ENCODE data around the gene MATN3. TPM values are rescaled to one million over a fixed set of nuclear protein-coding genes. Genes with fewer than 3 reads are reported as not detected.
A peak's percentile ranks its signal among the peaks of the same experiment; 100 is the strongest.

The MATN3 gene
- total RNA-seq, 1 experiment from 2014 or later: 3.6 TPM

- Histone ChIP-seq H3K4me3 (ENCODE audit: insufficient read depth, low read depth, low read length) (no peak overlapping the region), H3K27me3 (ENCODE audit: control insufficient read depth, insufficient read depth, low read length) (no peaks in the 10 kb centered on the region), H3K36me3 (replicated peaks; ENCODE audit: control insufficient read depth, insufficient read depth, low read length) (no peaks in the 10 kb centered on the region)
- no peak for DNase-seq
These were observed 11.1 kb downstream of the MATN3 start for GRCh38 chr2:20001361-20001863.

- Histone ChIP-seq H3K27me3 (ENCODE audit: control insufficient read depth, insufficient read depth, low read length) (no peaks in the 10 kb centered on the region), H3K36me3 (replicated peaks; ENCODE audit: control insufficient read depth, insufficient read depth, low read length) (no peaks in the 10 kb centered on the region), H3K4me3 (ENCODE audit: insufficient read depth, low read depth, low read length) (no peak overlapping the region)
- DNase-seq: no peak
These were observed 18.7 kb downstream of the MATN3 start for GRCh38 chr2:19993731-19994130.

DNA sequence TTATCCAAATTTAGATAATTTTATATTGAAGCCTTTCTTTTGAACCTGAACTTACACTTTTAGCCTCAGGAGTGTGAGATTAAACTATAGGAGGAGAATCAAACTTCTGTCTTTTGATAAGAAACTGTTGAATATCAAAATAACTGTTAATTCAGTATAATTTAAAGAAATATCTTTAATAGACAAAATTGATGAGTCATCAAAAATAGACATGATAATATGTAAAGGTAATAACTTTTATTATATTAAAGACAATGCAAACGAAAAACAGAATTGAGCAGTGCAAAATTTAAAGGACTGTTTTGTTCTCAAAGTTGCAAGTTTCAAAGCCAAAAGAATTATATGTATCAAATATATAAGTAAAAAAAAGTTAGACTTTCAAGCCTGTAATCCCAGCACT is 20.6 kb downstream of the MATN3 start:
- H3K27me3 ChIP-seq (ENCODE audit: control insufficient read depth, insufficient read depth, low read length): no peaks in the 10 kb centered on the region
- DNase-seq: no peak
- no peaks in the 10 kb centered on the region for H3K36me3 ChIP-seq (replicated peaks; ENCODE audit: control insufficient read depth, insufficient read depth, low read length)
- H3K4me3 ChIP-seq (ENCODE audit: insufficient read depth, low read depth, low read length): no peak overlapping the region

GRCh38 chr2:19990416-19990728 is 22.1 kb downstream of the MATN3 start:
- DNase-seq: no peak
- H3K36me3 ChIP-seq (replicated peaks; ENCODE audit: control insufficient read depth, insufficient read depth, low read length): no peaks in the 10 kb centered on the region
- H3K27me3 ChIP-seq (ENCODE audit: control insufficient read depth, insufficient read depth, low read length): no peaks in the 10 kb centered on the region
- H3K4me3 ChIP-seq (ENCODE audit: insufficient read depth, low read depth, low read length): peak overlapping the region; percentile 88

DNA sequence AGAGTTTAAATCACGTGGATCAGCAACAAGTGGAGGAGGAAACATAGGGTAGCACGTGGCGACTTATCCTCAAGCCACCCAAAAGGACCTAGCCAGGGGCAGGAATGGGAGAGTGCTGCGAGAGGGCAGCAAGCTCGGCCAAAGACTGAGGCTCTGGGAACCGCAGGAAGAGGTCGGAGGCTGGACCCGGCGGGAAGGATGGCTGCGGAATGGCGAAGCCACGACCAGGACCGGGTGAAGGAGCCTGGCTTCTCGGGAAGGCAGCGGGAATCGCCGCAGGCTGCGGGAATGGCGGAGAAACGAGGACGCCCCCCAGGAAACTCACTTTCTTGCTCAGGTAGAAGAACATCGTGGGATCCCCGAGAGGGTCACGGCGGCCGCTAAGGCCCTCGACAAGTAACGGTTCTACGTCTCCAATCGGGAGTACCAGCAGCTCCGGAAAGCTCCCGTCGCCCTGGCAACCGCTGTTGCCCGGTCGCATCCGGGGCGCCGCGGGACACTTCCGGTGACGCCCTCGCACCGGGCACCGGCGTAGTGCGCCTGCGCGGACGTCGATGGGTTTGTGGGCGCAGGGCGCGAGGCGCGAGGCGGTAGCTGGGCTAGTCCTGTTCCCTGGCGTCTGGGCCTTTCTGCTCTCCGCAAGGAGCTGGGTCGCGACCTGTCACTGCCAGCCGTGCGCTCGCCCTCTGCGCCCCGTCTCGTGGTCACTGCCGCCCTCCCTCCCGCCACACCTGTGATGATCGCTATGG is 22.6 kb downstream of the MATN3 start, which contains the start of gene WDR35:
Gene WDR35, minus strand, starts transcription at position 439 of the 749 bp plus-strand sequence. Its CDS starts 90 bp downstream, at position 349.
- Histone ChIP-seq H3K27me3 (ENCODE audit: control insufficient read depth, insufficient read depth, low read length) (no peaks in the 10 kb centered on the region), H3K36me3 (replicated peaks; ENCODE audit: control insufficient read depth, insufficient read depth, low read length) (no peaks in the 10 kb centered on the region; the same call in 1 of the 2 replicates), H3K4me3 (ENCODE audit: insufficient read depth, low read depth, low read length) (peak within 1 kb of the TSS; percentile 88)
- DNase-seq: peak; percentile 96

- Histone ChIP-seq H3K27me3 (ENCODE audit: control insufficient read depth, insufficient read depth, low read length) (no peaks in the 10 kb centered on the region), H3K4me3 (ENCODE audit: insufficient read depth, low read depth, low read length) (peak overlapping the region; percentile 88), H3K36me3 (replicated peaks; ENCODE audit: control insufficient read depth, insufficient read depth, low read length) (no peaks in the 10 kb centered on the region; the same call in 1 of the 2 replicates)
- no peak for DNase-seq
These were observed 23.2 kb downstream of the MATN3 start for GRCh38 chr2:19989342-19989666.

- no peak overlapping the region; the same call in none of the 2 replicates for H3K4me3 ChIP-seq (ENCODE audit: insufficient read depth, low read depth, low read length)
- no peaks in the 10 kb centered on the region; the same call in 1 of the 2 replicates for H3K36me3 ChIP-seq (replicated peaks; ENCODE audit: control insufficient read depth, insufficient read depth, low read length)
- no peaks in the 10 kb centered on the region for H3K27me3 ChIP-seq (ENCODE audit: control insufficient read depth, insufficient read depth, low read length)
- DNase-seq: no peak
These were observed 23.9 kb downstream of the MATN3 start for GRCh38 chr2:19988600-19988999.

DNA sequence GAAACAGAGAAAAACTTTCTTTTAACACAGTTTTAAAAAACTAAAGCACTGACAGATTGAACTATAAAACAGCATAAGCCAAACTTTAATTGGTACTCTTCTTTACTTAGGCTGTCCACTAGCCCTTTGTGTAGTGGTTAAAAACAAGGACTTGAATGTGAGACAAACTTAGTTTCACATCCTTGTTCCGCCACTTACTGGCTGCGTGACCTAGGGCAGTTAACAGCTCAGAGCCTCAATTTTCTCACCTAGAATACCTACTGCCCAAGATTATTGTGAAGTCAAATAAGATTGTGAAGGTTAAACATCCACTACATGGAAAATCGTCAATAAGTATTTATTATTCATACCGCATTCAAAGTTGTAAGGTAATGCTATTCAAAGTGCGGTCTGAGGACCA is 24.5 kb downstream of the MATN3 start:
- Histone ChIP-seq H3K4me3 (ENCODE audit: insufficient read depth, low read depth, low read length) (no peak overlapping the region), H3K27me3 (ENCODE audit: control insufficient read depth, insufficient read depth, low read length) (no peaks in the 10 kb centered on the region), H3K36me3 (replicated peaks; ENCODE audit: control insufficient read depth, insufficient read depth, low read length) (no peaks in the 10 kb centered on the region; the same call in 1 of the 2 replicates)
- DNase-seq: no peak

GRCh38 chr2:19982268-19982667 is 30.2 kb downstream of the MATN3 start:
- DNase-seq: no peak

GRCh38 chr2:19979932-19980331 is 32.5 kb downstream of the MATN3 start:
- peaks cover 3% of the 10 kb centered on the region for H3K36me3 ChIP-seq (replicated peaks; ENCODE audit: control insufficient read depth, insufficient read depth, low read length)
- no peak overlapping the region for H3K4me3 ChIP-seq (ENCODE audit: insufficient read depth, low read depth, low read length)
- no peak for DNase-seq
- no peaks in the 10 kb centered on the region for H3K27me3 ChIP-seq (ENCODE audit: control insufficient read depth, insufficient read depth, low read length)

More at GRCh38 chr2:19982268-19982667, 30.2 kb downstream of the MATN3 start:
- H3K4me3 ChIP-seq (ENCODE audit: insufficient read depth, low read depth, low read length): no peak overlapping the region
- peaks cover 3% of the 10 kb centered on the region for H3K36me3 ChIP-seq (replicated peaks; ENCODE audit: control insufficient read depth, insufficient read depth, low read length)
- H3K27me3 ChIP-seq (ENCODE audit: control insufficient read depth, insufficient read depth, low read length): no peaks in the 10 kb centered on the region

DNA sequence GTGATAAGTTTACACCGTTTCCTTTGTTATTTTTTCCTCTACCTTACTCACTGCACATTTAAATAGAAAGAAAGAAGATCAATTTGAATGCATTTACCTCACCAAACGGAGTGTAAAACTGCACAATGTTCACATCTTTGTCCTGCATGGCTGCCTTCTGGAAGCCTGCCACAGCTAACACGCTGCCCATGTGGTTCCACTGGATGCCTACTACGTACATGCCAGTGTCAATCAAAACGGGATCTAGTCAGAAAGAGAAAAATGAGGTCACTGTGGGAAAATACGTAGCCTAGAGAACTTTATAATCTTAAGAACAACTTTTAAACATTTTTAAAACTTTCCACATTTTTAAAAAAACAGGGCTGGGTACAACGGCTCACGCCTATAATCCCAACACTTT is 39.0 kb downstream of the MATN3 start:
- Histone ChIP-seq H3K27me3 (ENCODE audit: control insufficient read depth, insufficient read depth, low read length) (no peaks in the 10 kb centered on the region), H3K36me3 (replicated peaks; ENCODE audit: control insufficient read depth, insufficient read depth, low read length) (peaks cover 7% of the 10 kb centered on the region), H3K4me3 (ENCODE audit: insufficient read depth, low read depth, low read length) (no peak overlapping the region)
- no peak for DNase-seq

GRCh38 chr2:19971691-19972090 is 40.8 kb downstream of the MATN3 start:
- Histone ChIP-seq H3K27me3 (ENCODE audit: control insufficient read depth, insufficient read depth, low read length) (no peaks in the 10 kb centered on the region), H3K36me3 (replicated peaks; ENCODE audit: control insufficient read depth, insufficient read depth, low read length) (peaks cover 4% of the 10 kb centered on the region; the same call in 1 of the 2 replicates), H3K4me3 (ENCODE audit: insufficient read depth, low read depth, low read length) (no peak overlapping the region)
- DNase-seq: no peak

DNA sequence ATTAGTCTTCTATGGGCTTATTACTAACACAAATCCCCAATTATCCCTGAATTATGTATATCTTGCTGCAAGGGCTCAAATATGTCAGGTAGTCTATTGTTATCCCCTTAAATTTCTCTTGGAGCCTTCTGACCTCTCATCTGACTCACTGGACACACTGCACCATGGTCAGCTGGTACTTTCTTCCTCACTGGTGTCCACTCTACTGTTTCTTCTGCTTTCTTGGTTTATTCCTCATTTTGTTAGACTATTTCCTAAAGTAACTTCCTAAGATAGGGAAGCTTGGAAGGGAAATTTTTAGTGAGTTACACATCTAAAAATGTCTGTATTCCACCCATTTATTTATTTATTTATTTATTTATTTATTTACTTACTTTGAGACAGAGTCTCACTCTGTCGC is 49.1 kb downstream of the MATN3 start:
- no peak for DNase-seq
- no peaks in the 10 kb centered on the region for H3K27me3 ChIP-seq (ENCODE audit: control insufficient read depth, insufficient read depth, low read length)
- peaks cover 3% of the 10 kb centered on the region for H3K36me3 ChIP-seq (replicated peaks; ENCODE audit: control insufficient read depth, insufficient read depth, low read length)
- H3K4me3 ChIP-seq (ENCODE audit: insufficient read depth, low read depth, low read length): no peak overlapping the region

GRCh38 chr2:19955544-19956422 is 56.7 kb downstream of the MATN3 start:
- Histone ChIP-seq H3K27me3 (ENCODE audit: control insufficient read depth, insufficient read depth, low read length) (no peaks in the 10 kb centered on the region), H3K4me3 (ENCODE audit: insufficient read depth, low read depth, low read length) (no peak overlapping the region), H3K36me3 (replicated peaks; ENCODE audit: control insufficient read depth, insufficient read depth, low read length) (peaks cover 2% of the 10 kb centered on the region; the same call in 1 of the 2 replicates)
- peak; percentile 82 for DNase-seq

GRCh38 chr2:19949071-19949470 is 63.4 kb downstream of the MATN3 start:
- H3K27me3 ChIP-seq (ENCODE audit: control insufficient read depth, insufficient read depth, low read length): no peaks in the 10 kb centered on the region
- H3K4me3 ChIP-seq (ENCODE audit: insufficient read depth, low read depth, low read length): no peak overlapping the region
- peaks cover 2% of the 10 kb centered on the region for H3K36me3 ChIP-seq (replicated peaks; ENCODE audit: control insufficient read depth, insufficient read depth, low read length)
- DNase-seq: no peak
